Right lobe of liver (tissue), 4 donors: ENCODE results near the gene NOP9.

ENCODE experiments used
- CTCF ChIP-seq, 4 donors: fragments of 200-600 bp in 3 of 4; fragments of 450-650 bp in 1 of 4; IDR thresholded peaks; one replicate each; pipeline versions ENCODE4 v1.5.1 to v1.8.0; 2016 to 2022; ENCODE audit warnings: antibody characterized with exemption in 4 of 4, mild to moderate bottlenecking in 2 of 4
- POLR2A ChIP-seq: fragments of 450-650 bp; IDR thresholded peaks from one replicate; pipeline ENCODE4 v1.6.1; 2017; ENCODE audit warnings: antibody characterized with exemption, mild to moderate bottlenecking
- donor health status: DM: no; HTN: no; CAD: no.
- donor health status: DM: no; HTN: no; CAD: no.
- donor health status: DM: no; HTN: yes; CAD: no.

GRCh38 chr14:24255438-24255837, 44.2 kb upstream of the NOP9 start:
- TF ChIP-seq CTCF (IDR thresholded peaks at IDR 0.05) (no peak), POLR2A (no peak)
